ENCODE data around the gene EDN3.

The EDN3 gene

GRCh38 chr20:59322585-59323454 is 22.4 kb downstream of the EDN3 start:
- TF ChIP-seq CTCF (IDR thresholded peaks at IDR 0.05; ENCODE audit: low read depth, low read length, missing control alignments): no peak
- H3K4me3 ChIP-seq (replicated peaks; ENCODE audit: low read depth, low read length): no peak overlapping the region
- no peak for DNase-seq (ENCODE audit: extremely low read depth, low read depth)

GRCh38 chr20:59323731-59324130 is 23.3 kb downstream of the EDN3 start:
- no peak for DNase-seq (ENCODE audit: extremely low read depth, low read depth)
- H3K4me3 ChIP-seq (replicated peaks; ENCODE audit: low read depth, low read length): no peak overlapping the region
- no peak for TF ChIP-seq CTCF (IDR thresholded peaks at IDR 0.05; ENCODE audit: low read depth, low read length, missing control alignments)

GRCh38 chr20:59324521-59325141 is 24.2 kb downstream of the EDN3 start:
- no peak for TF ChIP-seq CTCF (IDR thresholded peaks at IDR 0.05; ENCODE audit: low read depth, low read length, missing control alignments)
- H3K4me3 ChIP-seq (replicated peaks; ENCODE audit: low read depth, low read length): no peak overlapping the region
- no peak for DNase-seq (ENCODE audit: extremely low read depth, low read depth)

GRCh38 chr20:59325142-59325523 is 24.7 kb downstream of the EDN3 start:
- DNase-seq (ENCODE audit: extremely low read depth, low read depth): no peak
- no peak overlapping the region for H3K4me3 ChIP-seq (replicated peaks; ENCODE audit: low read depth, low read length)
- no peak for TF ChIP-seq CTCF (IDR thresholded peaks at IDR 0.05; ENCODE audit: low read depth, low read length, missing control alignments)

- TF ChIP-seq CTCF (IDR thresholded peaks at IDR 0.05; ENCODE audit: low read depth, low read length, missing control alignments): no peak
- H3K4me3 ChIP-seq (replicated peaks; ENCODE audit: low read depth, low read length): no peak overlapping the region
- DNase-seq (ENCODE audit: extremely low read depth, low read depth): no peak
These were observed 25.8 kb downstream of the EDN3 start for GRCh38 chr20:59326188-59326587.

- no peak for TF ChIP-seq CTCF (IDR thresholded peaks at IDR 0.05; ENCODE audit: low read depth, low read length, missing control alignments)
- no peak overlapping the region for H3K4me3 ChIP-seq (replicated peaks; ENCODE audit: low read depth, low read length)
- DNase-seq (ENCODE audit: extremely low read depth, low read depth): no peak
These were observed 27.7 kb downstream of the EDN3 start for GRCh38 chr20:59328071-59328470.

Measured in HFF-Myc (cell line).